ENCODE data around the gene SARS1.
"Not testable (repeated sequence)": the region's sequence is repeated elsewhere in the genome, so short reads cannot be mapped to it uniquely, and the experiment has no call there.

Gene SARS1, protein sequence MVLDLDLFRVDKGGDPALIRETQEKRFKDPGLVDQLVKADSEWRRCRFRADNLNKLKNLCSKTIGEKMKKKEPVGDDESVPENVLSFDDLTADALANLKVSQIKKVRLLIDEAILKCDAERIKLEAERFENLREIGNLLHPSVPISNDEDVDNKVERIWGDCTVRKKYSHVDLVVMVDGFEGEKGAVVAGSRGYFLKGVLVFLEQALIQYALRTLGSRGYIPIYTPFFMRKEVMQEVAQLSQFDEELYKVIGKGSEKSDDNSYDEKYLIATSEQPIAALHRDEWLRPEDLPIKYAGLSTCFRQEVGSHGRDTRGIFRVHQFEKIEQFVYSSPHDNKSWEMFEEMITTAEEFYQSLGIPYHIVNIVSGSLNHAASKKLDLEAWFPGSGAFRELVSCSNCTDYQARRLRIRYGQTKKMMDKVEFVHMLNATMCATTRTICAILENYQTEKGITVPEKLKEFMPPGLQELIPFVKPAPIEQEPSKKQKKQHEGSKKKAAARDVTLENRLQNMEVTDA

GRCh38 chr1:109213824-109214693 lies at the start of gene SARS1:
SARS1 (plus strand) TSS chr1:109213918; CDS start chr1:109213993, 75 bp downstream.
- DNase-seq = peak; percentile 87 to 91

DNA sequence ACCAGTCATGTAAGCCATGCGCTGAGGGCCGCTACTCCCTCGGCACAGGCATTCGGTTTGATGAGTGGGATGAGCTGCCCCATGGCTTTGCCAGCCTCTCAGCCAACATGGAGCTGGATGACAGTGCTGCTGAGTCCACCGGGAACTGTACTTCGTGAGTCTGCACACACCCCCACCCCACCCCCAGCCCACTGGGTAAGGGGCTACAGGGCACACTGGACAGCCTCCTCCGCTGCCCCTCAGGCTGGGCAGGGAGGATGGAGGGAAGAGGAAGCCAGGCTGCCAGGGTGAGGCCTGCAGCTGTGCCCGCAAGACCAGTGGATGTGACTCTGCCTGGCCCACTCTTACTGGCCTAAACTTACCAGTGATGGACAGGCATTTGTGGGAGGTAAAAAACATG lies 49.2 kb upstream of the SARS1 start:
- DNase-seq = no peak

DNA sequence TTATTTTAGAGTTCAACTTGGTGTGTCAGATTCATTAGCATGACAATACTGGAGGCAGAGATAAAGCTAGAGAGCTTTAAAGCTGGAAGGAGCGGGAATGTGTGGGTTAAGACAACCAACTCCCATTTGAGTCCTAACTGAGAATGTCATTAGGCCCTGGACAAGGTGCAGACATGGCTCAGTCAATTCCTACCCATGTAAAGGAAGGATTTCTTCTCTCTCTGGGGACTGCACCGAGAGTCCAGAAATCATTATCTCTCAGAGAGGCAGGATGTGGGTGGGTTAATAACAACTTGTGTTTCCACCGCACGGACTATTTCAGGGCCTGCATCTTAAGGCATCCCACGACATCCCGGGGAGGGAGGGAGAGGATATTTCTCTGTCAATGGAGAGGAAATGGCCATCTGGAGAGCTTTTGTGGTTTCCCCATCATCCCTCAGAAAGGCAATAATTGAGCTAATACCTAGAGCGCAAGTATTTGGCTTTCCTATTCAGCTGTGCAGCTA lies 46.7 kb upstream of the SARS1 start:
- no peak for DNase-seq

DNA sequence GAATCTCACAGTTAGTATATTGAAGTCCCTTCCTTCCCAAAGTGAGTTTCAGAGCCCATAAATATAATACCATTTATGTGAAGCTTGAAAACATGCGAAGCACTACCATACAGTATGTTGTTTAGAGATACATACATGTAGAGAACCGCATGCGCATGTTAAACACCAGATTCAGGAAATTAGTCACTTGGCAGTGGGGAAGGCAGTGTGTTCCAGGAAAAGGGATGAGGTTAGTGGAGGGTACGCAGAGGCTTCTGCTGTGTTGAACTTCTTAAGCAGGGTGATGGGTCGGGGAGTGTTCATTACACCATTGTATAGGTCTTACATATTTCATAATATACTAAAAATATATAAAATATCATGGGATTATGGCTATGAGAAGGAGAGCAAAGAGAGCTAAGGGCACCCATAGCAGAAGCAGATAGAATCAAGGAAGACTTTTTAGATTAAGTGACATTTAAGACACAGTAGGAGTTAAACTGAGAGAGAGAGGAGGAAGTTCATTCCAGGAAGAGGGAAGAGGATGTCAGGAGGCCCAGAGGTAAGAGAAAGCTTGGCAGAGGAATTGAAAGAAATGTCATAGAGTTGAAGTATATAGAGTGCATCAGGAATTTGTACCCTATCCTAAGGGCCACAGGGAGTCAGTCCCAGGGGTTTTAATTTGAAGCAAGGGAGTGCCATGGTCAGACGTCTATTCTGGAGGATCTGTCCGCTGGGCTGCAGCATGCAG lies 43.5 kb upstream of the SARS1 start:
- no peak for DNase-seq

- no peak for DNase-seq
These were observed 42.1 kb upstream of the SARS1 start for GRCh38 chr1:109171646-109172045.

DNA sequence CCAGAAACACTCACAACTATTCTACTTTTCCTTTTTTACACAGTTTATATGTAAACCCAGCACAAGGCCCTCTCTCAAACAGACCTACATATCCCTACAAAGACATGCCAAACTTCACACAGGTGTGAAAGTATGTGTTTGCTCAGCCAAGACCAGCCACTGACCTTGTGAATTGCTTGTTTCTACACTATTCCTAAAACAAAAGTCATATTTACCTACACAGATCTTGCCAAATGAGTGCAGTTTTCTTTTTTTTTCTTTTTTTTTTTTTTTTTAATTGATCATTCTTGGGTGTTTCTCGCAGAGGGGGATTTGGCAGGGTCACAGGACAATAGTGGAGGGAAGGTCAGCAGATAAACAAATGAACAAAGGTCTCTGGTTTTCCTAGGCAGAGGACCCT lies 37.4 kb upstream of the SARS1 start:
- DNase-seq = not testable (repeated sequence)

DNA sequence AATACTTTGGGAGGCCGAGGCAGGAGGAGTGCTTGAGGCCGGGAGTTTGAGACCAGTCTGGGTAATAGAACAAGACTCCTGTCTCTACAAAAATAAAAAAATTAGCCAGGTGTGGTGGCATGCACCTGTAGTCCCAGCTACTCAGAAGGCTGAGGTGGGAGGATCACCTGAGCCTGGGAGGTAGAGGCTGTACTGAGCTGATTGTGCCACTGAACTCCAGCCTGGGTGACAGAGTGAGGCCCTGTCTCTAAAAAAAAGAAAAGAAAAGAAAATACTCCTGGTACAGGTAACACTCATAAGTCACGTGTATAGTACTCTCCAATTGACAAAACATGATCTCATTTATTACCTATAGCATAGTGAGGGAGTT lies 33.0 kb upstream of the SARS1 start:
- not testable (repeated sequence) for DNase-seq

GRCh38 chr1:109181085-109181806 lies 32.5 kb upstream of the SARS1 start:
- no peak for DNase-seq

GRCh38 chr1:109181807-109182163 lies 31.9 kb upstream of the SARS1 start:
- DNase-seq = no peak

DNA sequence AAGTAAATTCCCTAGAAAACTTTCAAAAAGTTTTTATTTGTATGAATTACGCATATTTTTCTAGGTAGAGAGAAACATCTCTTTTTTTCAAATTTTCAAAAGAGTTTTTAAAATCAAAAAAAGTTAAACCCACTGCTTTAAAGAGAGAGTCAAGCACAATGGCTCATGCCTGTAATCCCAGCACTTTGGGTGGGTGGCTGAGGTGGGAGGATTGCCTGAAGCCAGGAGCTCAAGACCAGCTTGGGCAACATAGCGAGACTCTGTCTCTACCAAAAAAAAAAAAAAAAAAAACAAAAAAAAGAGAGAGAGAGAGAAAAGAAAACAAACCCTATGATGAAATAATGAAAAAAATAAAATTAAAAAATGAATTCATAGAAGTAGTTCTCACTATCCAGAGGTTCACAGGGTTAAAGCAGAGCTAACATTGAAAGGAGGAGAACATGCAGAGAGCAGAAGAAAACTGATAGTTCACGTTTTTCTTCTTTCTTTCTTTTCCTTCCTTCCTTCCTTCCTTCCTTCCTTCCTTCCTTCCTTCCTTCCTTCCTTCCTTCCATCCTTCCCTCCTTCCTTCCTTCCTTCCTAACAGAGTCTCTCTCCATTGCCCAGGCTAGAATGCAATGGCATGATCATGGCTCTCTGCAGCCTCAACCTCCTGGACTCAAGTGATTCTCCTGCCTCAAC lies 30.5 kb upstream of the SARS1 start:
- DNase-seq = no peak

GRCh38 chr1:109184687-109185086 lies 29.0 kb upstream of the SARS1 start:
- DNase-seq = no peak

- DNase-seq = no peak
These were observed 28.4 kb upstream of the SARS1 start for GRCh38 chr1:109185357-109185756.

DNA sequence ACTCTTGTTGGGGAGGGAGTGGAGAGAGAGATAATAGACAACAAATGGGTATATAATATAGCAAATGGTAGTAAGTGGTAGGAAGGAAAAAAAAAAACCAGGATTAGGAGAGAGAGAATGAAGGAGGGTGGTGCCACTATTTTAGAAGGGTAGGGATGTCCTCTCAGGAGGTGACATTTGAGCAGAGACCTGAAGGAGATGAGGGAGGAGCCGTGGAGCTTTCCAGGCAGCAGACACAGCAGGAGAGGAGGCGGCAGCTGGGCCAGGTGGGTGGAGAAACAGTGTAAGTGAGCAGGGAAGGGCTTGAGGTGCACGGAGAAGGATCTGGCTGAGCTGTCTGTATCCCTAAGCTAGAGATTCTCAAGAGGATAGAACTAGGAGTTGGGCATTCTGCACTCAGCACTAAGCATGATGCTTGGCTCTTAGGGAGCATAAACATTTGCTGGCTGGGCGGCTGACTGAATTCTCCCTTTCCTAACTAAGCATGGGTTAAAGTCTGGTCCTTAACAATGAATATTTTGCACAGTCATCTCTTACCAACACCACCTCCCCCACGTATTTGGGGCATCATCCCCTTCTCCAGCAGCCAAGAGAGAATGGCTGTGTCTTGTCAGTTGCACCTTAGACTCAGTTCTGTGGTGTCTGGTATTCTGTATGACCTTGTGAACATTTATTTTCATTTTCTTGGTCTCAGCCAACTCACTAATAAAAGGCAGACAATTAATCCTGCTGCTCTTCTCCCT lies 27.6 kb upstream of the SARS1 start:
- DNase-seq = no peak

DNA sequence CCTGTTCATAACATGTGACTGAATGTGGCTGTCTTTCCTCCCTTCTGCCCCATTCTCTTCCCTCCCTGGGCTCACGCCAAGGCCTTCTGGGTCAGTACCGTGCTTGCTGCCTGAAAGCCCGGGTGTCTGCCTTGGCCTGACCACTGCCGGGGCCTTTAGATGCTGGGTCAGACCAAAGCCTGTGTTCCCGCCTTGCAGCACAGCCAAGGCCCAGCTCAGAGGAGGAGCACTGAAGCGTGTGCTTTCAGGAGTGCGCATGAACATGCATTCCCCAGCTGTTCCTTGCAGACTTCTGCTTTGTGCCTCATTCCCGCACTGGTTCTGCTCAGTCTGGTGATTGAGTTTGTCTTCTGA lies 27.0 kb upstream of the SARS1 start:
- DNase-seq = no peak

GRCh38 chr1:109187127-109187526 lies 26.6 kb upstream of the SARS1 start:
- DNase-seq = no peak

DNA sequence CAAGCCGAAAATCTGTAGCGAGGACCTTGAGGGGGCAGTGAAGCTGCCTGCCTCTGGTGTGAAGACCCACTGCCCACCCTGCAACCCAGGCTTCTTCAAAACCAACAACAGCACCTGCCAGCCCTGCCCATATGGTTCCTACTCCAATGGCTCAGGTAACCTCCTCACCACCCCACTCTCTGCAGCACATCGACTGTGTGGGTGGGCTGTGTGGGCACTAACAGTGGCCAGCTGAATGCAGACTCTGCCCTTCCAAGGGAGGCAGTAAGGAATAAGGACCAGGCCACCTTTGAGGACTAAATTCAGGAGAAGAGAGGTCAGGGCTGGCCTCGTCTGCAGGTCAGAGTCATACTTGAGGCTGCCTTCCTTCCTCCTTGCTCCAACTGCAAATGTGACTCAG lies 25.5 kb upstream of the SARS1 start:
- DNase-seq = no peak

DNA sequence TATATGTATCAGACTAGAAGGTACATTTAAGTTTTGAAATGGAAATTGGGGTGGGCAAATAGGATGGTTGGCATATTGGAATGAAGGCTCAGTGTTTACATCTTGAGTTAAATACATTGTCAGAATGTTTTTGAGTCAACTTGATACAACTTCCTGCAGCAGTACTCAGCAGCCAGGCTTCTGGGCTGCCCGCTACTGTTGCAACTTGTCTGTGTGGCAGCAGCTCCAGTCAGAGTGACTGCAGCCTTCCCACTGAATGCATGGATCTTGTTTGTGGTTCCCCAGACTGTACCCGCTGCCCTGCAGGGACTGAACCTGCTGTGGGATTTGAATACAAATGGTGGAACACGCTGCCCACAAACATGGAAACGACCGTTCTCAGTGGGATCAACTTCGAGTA lies 24.9 kb upstream of the SARS1 start:
- no peak for DNase-seq

GRCh38 chr1:109190189-109190588 lies 23.5 kb upstream of the SARS1 start:
- no peak for DNase-seq

GRCh38 chr1:109191377-109191776 lies 22.3 kb upstream of the SARS1 start:
- no peak for DNase-seq

DNA sequence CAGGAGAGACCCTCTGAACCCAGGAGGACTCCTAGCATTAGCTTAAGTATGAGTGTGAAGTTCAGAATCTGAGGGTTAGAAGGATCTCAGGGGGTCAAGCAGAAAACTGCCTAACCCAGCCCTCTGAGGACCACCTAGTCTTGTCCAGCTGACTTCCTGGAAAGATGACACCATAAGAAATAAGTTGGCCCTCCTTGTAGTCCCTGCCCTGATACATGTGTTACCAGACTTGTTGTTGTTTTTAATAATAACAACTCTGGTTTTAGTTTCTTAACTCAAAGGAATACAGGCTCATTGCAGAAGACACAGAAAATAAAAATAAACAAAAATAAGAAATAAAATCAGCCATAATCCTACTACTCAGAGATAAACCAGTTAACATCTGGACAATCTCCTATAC lies 21.8 kb upstream of the SARS1 start:
- DNase-seq = no peak

- DNase-seq = no peak
These were observed 21.3 kb upstream of the SARS1 start for GRCh38 chr1:109192433-109192832.
